Hepatocyte (in vitro differentiated cells): ENCODE data around the gene NUMB. TPM values are rescaled to one million over a fixed set of nuclear protein-coding genes. Genes with fewer than 3 reads are reported as not detected.
A peak's percentile ranks its signal among the peaks of the same experiment; 100 is the strongest.

Experiments
- DNase-seq: peaks from one replicate; pipeline ENCODE4 v3.0.0-alpha.2; 2016; ENCODE audit warnings: low spot score
- H2AFZ ChIP-seq: fragments of 200-600 bp; sonication (generic); 2 replicates; pipeline ENCODE4 v1.6.0; 2016; ENCODE audit warnings: antibody characterized with exemption, mild to moderate bottlenecking
- H3K27ac ChIP-seq: fragments of 200-600 bp; sonication (generic); 2 replicates; pipeline ENCODE4 v1.5.1; 2016; ENCODE audit warnings: mild to moderate bottlenecking
- H3K27me3 ChIP-seq: fragments of 200-600 bp; sonication (generic); 2 replicates; pipeline ENCODE4 v1.6.1; 2016
- H3K36me3 ChIP-seq: fragments of 200-600 bp; sonication (generic); replicated peaks from 2 replicates; pipeline ENCODE4 v1.5.1; 2016; ENCODE audit warnings: low read depth; ENCODE audit not compliant: insufficient read depth
- H3K4me1 ChIP-seq: fragments of 200-600 bp; sonication (generic); 2 replicates; pipeline ENCODE4 v1.5.1; 2016; ENCODE audit warnings: mild to moderate bottlenecking, moderate library complexity; ENCODE audit not compliant: insufficient read depth
- H3K4me2 ChIP-seq: fragments of 200-600 bp; sonication (generic); 2 replicates; pipeline ENCODE4 v1.6.0; 2016
- H3K4me3 ChIP-seq: fragments of 200-600 bp; sonication (generic); 2 replicates; pipeline ENCODE4 v1.5.1; 2016; ENCODE audit warnings: mild to moderate bottlenecking
- H3K79me2 ChIP-seq: fragments of 200-600 bp; sonication (generic); 2 replicates; pipeline ENCODE4 v1.6.0; 2017; ENCODE audit warnings: mild to moderate bottlenecking
- H3K9me2 ChIP-seq: fragments of 200-600 bp; sonication (generic); replicated peaks from 2 replicates; pipeline ENCODE4 v1.6.0; 2017; ENCODE audit warnings: mild to moderate bottlenecking; ENCODE audit not compliant: insufficient read depth
- H3K9me3 ChIP-seq: fragments of 200-600 bp; sonication (generic); 2 replicates; pipeline ENCODE4 v1.5.1; 2016; ENCODE audit warnings: low read depth, mild to moderate bottlenecking
- H4K20me1 ChIP-seq: fragments of 200-600 bp; sonication (generic); 2 replicates; pipeline ENCODE4 v1.6.0; 2016; ENCODE audit warnings: mild to moderate bottlenecking; ENCODE audit not compliant: insufficient read depth, poor library complexity, severe bottlenecking
- EZH2 ChIP-seq: fragments of 200-600 bp; sonication (generic); IDR thresholded peaks from 2 replicates; pipeline ENCODE4 v1.6.1; 2016; ENCODE audit warnings: antibody characterized with exemption, mild to moderate bottlenecking, borderline replicate concordance
- EZH2phosphoT487 ChIP-seq: fragments of 200-600 bp; sonication (generic); IDR thresholded peaks from one replicate; pipeline ENCODE4 v1.6.1; 2018; ENCODE audit warnings: antibody characterized with exemption, mild to moderate bottlenecking, low read depth, moderate library complexity; ENCODE audit not compliant: unreplicated experiment, severe bottlenecking
- WGBS: methylation state at CpG from one replicate; pipeline ENCODE4 v1.1.6; 2016; ENCODE audit warnings: low lambda C conversion rate; ENCODE audit errors: missing lambda C conversion rate; 5-methylcytosine and 5-hydroxymethylcytosine counted together
- polyA plus RNA-seq: library from polyadenylated mRNA; unstranded; fragments of >200 nt; fragmentation: Nextera tagmentation; extraction: Ambion mirVana; gene quantifications from 2 replicates; pipeline ENCODE4 v1.2.1, GENCODE V29; 2016
- total RNA-seq: library from RNA; depleted of rRNA; stranded (reverse); fragments of >200 nt; gene quantifications from 2 replicates; pipeline ENCODE4 v1.2.3, GENCODE V29; 2014
- TF ChIP-seq, protein P1 (sequence below): fragments of 200-600 bp; sonication (generic); IDR thresholded peaks from 2 replicates; pipeline ENCODE4 v1.5.1; 2016; ENCODE audit warnings: antibody characterized with exemption, mild to moderate bottlenecking; ENCODE audit not compliant: poor library complexity

NUMB gene
- total and polyA plus RNA-seq, 2 experiments from 2014 or later = 35.3 to 45.8 TPM

DNA sequence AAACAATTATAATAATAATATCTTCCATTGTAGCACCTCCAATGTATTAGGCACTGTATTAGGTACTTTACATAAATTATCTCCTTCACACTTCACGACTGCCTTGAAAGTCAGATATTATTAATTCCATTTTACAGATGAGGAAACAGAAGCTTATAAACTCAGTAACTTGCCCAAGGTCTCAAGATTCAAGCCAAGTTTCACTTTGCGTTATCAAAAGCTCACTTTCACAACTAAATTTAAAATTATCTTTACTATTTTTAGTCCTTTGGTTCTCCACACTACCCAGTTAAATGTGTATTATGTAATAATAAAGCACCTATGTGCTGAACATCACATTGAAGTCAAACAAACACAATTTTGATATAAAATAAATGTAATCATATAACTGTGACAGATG is 55.8 kb downstream of the NUMB start:
- no peak overlapping the region for H3K4me2 ChIP-seq
- no peaks in the 10 kb centered on the region for H3K9me3 ChIP-seq
- no peaks in the 10 kb centered on the region for H3K4me1 ChIP-seq
- TF ChIP-seq, protein P1, sequence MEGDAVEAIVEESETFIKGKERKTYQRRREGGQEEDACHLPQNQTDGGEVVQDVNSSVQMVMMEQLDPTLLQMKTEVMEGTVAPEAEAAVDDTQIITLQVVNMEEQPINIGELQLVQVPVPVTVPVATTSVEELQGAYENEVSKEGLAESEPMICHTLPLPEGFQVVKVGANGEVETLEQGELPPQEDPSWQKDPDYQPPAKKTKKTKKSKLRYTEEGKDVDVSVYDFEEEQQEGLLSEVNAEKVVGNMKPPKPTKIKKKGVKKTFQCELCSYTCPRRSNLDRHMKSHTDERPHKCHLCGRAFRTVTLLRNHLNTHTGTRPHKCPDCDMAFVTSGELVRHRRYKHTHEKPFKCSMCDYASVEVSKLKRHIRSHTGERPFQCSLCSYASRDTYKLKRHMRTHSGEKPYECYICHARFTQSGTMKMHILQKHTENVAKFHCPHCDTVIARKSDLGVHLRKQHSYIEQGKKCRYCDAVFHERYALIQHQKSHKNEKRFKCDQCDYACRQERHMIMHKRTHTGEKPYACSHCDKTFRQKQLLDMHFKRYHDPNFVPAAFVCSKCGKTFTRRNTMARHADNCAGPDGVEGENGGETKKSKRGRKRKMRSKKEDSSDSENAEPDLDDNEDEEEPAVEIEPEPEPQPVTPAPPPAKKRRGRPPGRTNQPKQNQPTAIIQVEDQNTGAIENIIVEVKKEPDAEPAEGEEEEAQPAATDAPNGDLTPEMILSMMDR = no peak
- no peak for TF ChIP-seq EZH2
- TF ChIP-seq EZH2phosphoT487 = no peak
- peaks cover 69% of the 10 kb centered on the region for H3K79me2 ChIP-seq
- no peak overlapping the region for H3K27ac ChIP-seq
- no peak overlapping the region for H2AFZ ChIP-seq
- no peaks in the 10 kb centered on the region for H3K9me2 ChIP-seq
- WGBS = 89% methylated on average over 2 of the region's 2 CpGs
- peaks cover 16% of the 10 kb centered on the region for H4K20me1 ChIP-seq
- no peak overlapping the region for H3K4me3 ChIP-seq
- DNase-seq = no peak
- no peaks in the 10 kb centered on the region for H3K36me3 ChIP-seq
- no peaks in the 10 kb centered on the region for H3K27me3 ChIP-seq

DNA sequence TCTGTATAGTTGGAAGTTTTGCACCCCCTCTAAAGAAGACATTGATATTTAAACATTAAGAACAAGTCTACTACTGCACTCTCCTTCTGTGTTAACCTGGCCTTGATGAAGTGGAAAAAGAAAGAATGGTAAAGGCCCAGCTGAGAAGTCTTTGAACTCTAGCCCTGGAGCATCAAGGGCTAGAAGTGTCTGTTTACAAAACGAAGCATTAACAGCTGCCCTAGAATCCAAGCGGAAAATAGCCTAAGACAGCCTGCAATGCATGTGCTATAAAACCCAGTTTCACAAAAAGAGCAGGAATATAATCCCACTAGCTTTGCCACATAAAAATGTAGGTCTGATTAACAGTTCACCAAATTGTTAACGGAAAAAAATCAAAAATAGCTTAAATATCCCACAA is 60.5 kb downstream of the NUMB start:
- Histone ChIP-seq H3K9me2 (no peaks in the 10 kb centered on the region), H3K79me2 (peaks cover 77% of the 10 kb centered on the region), H4K20me1 (peaks cover 13% of the 10 kb centered on the region), H3K4me1 (no peaks in the 10 kb centered on the region), H3K4me2 (no peak overlapping the region), H3K4me3 (no peak overlapping the region), H3K27ac (no peak overlapping the region), H2AFZ (no peak overlapping the region), H3K9me3 (no peaks in the 10 kb centered on the region), H3K27me3 (no peaks in the 10 kb centered on the region), H3K36me3 (no peaks in the 10 kb centered on the region)
- WGBS = 49% methylated on average over 3 of the region's 3 CpGs
- peak; percentile 8 for DNase-seq
- TF ChIP-seq EZH2phosphoT487 (no peak), EZH2 (no peak)
- TF ChIP-seq, protein P1 = no peak

DNA sequence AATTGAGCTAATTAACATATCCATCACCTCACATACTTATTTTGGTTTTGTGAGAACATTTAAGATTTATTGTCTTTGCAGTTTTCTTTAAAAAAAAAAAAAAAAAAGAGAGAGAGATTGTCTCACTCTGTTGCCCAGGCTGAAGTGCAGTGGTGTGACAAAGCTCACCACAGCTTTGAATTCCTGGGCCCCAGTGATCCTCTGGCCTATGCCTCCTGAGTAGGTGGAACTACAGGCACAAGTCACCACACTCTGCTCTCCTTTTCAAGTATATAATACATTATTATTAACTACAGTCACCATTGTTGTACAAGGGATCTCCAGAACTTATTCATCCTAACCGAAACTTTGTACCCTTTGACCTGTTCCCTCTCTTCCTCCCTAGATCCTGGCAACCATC is 64.0 kb downstream of the NUMB start:
- Histone ChIP-seq H3K9me3 (no peaks in the 10 kb centered on the region), H3K36me3 (no peaks in the 10 kb centered on the region), H3K4me3 (no peak overlapping the region), H3K27me3 (no peaks in the 10 kb centered on the region), H3K79me2 (peaks cover 76% of the 10 kb centered on the region), H3K9me2 (no peaks in the 10 kb centered on the region), H4K20me1 (peaks cover 9% of the 10 kb centered on the region), H3K4me2 (no peak overlapping the region), H3K27ac (no peak overlapping the region), H3K4me1 (no peaks in the 10 kb centered on the region), H2AFZ (no peak overlapping the region)
- WGBS = 93% methylated on average over 1 of the region's 1 CpG
- no peak for DNase-seq
- TF ChIP-seq, protein P1 = no peak
- TF ChIP-seq EZH2phosphoT487 = no peak
- no peak for TF ChIP-seq EZH2

DNA sequence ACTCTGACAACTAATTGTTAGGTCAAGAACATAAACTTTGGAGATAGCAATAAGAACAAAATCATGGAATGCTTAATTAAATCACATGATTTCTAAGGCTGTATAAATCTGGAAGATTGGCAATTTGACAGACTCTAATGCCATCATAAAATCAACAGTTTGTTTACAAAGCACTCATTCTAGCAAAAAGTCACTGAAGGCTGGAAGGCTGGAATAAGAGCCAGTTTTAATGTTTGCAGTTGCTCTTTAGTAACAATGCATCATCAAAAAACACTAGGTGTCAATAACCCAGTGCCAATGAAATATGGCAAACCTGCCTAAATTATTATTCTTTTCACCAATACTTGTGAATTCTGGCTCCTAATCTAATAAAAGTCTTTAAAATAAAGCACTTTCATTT is 65.0 kb downstream of the NUMB start:
- Histone ChIP-seq H3K9me2 (no peaks in the 10 kb centered on the region), H4K20me1 (peaks cover 6% of the 10 kb centered on the region), H3K4me2 (no peak overlapping the region), H3K79me2 (peaks cover 72% of the 10 kb centered on the region), H3K36me3 (no peaks in the 10 kb centered on the region), H3K9me3 (no peaks in the 10 kb centered on the region), H3K27ac (no peak overlapping the region), H2AFZ (no peak overlapping the region), H3K27me3 (no peaks in the 10 kb centered on the region), H3K4me1 (no peaks in the 10 kb centered on the region), H3K4me3 (no peak overlapping the region)
- DNase-seq = no peak
- no peak for TF ChIP-seq EZH2
- TF ChIP-seq EZH2phosphoT487 = no peak
- TF ChIP-seq, protein P1 = no peak
